Cerebellar cortex (tissue), 1 donor: ENCODE data around the gene DCUN1D3.
A peak's percentile ranks its signal among the peaks of the same experiment; 100 is the strongest.
"Not testable (repeated sequence)": the region's sequence is repeated elsewhere in the genome, so short reads cannot be mapped to it uniquely, and the experiment has no call there.

Source experiments
- DNase-seq: peaks from one replicate; pipeline ENCODE4 v3.0.0-alpha.2; 2015; ENCODE audit warnings: low spot score

Gene DCUN1D3, protein sequence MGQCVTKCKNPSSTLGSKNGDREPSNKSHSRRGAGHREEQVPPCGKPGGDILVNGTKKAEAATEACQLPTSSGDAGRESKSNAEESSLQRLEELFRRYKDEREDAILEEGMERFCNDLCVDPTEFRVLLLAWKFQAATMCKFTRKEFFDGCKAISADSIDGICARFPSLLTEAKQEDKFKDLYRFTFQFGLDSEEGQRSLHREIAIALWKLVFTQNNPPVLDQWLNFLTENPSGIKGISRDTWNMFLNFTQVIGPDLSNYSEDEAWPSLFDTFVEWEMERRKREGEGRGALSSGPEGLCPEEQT

GRCh38 chr16:20900299-20901067 is at the start of gene DCUN1D3, which contains the start of gene LYRM1:
Gene DCUN1D3, minus strand, starts transcription at chr16:20900358. Its CDS starts 37,820 bp downstream, at chr16:20862538.
Gene LYRM1, plus strand, starts transcription at chr16:20900771. Its CDS starts 14,785 bp downstream, at chr16:20915556.
- DNase-seq, result peak; percentile 99

GRCh38 chr16:20949660-20950059 is 49.5 kb upstream of the DCUN1D3 start:
- DNase-seq, result no peak

DNA sequence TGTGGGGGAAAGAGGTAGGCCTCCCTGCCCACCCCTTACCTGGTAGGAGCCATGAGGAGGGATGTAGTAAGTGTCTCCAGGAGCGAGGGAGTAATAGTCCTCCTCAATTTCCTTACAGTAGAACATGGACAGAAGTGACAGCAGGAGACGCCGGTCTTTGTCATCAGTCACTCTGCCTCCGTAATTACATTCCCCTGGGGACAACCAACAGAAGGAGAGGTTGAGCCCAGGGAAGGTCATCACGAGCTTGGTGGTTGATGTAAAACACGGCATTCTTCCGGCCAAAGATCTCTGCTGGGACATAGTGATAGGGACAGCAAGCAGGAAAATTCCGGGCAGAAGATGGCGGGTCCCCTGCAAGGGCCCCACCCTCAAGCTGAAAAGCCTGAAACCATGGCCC is 48.3 kb upstream of the DCUN1D3 start:
- DNase-seq, result no peak

DNA sequence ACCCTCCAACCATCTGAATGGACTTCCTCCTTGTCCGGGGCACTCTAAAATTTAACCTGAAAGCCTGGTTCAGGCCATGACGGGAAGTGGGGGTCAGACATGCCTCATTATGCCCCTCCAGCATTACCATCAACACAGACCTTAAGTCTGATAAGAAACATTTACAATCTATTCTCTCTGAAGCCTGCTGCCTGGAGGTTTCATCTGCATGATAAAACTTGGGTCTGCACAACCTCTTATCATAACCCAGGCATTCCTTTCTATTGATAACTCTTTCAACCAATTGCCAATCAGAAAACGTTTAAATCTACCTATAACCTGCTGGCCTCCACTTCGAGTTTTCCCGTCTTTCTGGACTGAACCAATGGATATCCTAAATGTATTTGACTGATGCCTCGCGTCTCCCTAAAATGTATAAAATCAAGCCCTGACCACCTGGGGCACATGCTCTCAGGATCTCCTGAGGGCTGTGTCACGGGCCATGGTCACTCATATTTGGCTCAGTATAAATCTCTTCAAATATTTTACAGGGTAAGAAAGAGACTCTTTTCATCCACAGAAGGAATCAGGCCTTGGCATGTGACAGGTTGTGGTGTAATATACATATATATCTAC is 46.0 kb upstream of the DCUN1D3 start:
- no peak for DNase-seq

DNA sequence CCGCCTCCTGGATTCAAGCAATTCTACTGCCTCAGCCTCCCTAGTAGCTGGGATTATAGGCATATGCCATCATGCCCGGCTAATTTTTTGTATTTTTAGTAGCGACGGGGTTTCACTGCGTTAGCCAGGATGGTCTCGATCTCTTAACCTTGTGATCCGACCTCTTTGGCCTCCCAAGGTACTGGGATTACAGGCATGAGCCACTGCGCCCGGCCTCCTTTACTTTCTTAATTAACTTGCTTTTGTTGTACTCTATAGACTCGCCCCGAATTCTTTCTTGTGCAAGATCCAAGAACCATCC is 45.4 kb upstream of the DCUN1D3 start:
- not testable (repeated sequence) for DNase-seq

- DNase-seq, result peak; percentile 24
Observed at GRCh38 chr16:20944861-20945574, 44.9 kb upstream of the DCUN1D3 start.

DNA sequence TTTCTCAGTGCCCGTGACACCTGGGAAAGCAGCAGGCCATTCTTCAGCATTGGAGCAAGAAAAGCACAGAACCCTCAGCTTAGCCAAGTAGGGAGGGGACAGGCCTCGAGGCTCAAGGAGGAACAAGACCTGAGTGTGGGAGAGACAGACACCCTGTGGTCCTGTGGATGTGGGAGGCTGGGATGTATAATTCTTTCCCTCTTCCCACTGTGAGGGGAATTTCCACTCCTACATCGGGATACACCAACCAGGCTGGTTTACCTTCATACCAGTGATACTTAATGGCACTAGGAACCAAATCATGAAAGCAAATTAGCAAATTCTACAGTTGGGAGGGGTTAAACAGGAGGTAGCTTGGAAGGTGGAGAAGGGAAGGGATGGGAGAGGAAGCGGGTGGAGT is 42.1 kb upstream of the DCUN1D3 start:
- no peak for DNase-seq

DNA sequence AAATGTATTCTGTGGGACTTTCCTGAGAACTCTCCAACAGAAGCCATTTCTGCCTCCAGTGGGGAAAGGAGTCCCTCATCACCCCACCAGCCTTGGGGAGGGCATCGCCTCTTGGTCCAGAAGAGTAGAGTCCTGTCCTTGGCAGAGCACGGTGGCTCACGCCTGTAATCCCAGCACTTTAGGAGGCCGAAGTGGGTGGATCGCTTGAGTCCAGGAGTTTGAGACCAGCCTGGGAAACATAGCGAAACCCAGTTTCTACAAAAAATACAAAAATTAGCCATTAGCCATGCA is 41.4 kb upstream of the DCUN1D3 start:
- no peak for DNase-seq

DNA sequence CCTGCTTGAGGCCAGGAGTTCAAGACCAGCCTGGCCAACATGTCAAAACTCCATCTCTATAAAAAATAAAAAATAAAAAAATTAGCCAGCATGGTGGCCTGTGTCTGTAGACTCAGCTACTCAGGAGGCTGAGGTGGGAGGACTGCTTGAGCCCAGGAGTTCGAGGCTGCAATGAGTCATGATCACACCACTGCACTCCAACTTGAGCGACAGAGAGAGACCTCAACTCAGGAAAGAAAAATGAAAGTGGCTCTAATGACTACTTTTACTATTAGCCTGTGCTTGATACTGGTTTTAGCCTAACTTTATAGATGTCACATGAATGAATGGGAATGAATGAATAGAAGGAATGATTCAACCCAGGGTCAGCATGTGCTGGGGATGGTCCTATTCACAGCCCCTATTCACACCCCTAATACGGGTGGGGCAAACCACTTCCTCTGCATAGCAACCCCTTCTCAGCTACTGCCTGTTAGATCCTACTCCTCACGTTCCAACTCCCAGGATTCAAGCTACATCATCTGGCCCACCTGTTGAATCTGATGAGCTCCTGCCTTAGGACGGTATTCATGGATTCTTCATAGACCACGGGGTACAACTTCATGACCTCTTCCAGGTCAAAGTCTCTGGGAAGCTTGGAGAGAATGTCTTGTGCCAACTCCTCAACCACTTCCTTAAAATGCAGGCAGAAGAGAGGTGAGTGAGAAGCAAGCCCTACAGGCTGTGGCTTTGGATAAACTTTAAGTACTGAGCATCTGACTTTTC is 40.9 kb upstream of the DCUN1D3 start:
- no peak for DNase-seq

DNA sequence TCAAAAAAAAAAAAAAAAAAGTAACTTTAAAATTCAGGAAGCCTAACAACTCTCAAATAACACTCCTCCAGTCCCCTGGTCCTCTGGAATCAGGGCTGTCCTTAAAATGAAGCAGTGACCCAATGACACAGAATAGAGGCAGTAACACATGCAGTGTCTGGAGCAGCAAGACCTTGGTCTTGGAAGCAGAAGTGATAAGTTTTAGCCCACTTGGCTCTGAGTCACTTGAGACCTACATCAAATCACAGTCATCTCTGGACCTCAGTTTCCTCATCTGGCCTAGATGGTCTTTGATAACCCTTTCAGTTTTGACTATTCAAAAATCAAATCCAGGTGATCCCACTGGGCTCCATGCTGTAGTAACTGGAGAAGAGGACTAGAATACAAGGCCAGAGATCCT is 39.5 kb upstream of the DCUN1D3 start:
- no peak for DNase-seq

DNA sequence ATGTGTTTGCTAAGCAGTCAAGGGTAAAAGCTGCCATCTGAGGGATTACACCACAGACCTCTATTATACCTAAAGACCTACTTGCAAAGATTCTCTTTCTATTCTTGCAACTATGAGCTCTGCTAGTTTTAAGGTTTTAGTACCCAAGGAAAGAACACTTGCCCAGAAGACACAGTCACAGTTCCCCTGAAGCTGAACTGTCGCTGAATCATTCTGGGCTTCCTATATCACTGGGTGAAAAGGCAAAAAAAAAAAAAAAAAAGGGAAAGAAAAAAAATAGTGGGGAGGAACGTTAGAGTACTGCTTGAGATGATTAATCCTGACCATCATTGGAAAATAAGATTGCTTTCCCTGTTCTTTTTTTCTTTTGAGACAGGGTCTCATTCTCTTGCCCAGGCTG is 38.3 kb upstream of the DCUN1D3 start:
- no peak for DNase-seq

GRCh38 chr16:20937736-20938135 is 37.6 kb upstream of the DCUN1D3 start:
- DNase-seq, result no peak

DNA sequence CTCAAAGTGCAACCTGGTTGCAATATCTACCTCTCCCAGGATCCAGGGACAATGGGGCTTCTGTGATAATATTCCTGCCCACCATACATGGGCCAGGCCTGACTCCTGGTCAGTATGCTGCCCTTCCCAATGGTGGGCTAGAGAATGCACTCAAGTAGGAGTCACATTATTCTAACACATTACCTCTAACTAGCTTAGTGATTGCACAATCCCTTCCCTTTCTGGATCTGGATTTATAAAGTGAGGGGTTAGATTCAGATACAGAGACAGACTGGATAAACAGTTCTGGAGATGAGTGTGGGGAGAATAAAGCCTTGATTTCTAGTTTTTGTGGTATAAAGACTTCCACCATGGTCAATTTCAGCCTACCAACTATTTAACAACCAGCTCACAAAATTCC is 33.4 kb upstream of the DCUN1D3 start:
- no peak for DNase-seq

DNA sequence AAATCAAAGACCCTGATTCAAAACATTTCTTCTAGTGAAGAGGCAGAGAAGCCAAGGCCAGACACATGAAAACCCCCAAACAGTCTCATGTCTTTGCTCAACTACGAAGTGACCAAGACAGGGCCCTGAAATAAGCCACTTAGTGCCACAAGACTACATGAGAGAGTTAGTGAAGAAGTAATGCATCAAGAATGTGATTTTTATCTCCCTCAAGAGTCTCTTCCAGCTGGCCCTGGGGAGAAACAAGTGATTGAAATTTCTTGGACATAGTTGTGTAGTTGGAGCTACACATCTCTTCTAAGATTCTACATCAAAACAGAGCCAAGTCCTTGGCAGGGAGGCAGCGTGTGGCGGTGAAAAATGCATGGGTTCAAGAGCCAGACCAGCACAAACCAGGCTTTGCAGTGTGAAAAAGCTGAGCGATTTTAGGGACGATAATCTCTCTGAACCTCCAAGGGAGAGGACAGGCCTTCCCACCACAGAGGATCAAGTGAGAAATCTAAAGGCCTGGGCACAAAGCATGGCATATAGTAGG is 31.0 kb upstream of the DCUN1D3 start:
- no peak for DNase-seq

DNA sequence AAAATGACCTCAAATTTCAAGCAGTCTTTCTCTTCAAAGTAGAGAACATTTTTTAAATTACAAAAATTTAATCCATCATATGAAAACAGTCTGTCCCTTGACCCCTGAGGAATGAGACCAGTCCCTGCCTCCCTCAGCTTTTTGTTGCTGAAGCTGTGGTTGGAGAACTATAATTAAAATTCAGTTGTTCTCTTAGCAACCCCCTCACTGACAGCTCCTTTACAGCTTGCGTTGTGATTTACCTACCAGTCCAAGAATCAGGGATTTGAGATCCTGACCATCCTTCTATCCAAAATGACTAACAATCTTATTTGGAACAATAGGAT is 30.2 kb upstream of the DCUN1D3 start:
- DNase-seq, result no peak

- peak; percentile 96 for DNase-seq
Observed at GRCh38 chr16:20929676-20930364, 29.7 kb upstream of the DCUN1D3 start.

GRCh38 chr16:20928774-20929411 is 28.7 kb upstream of the DCUN1D3 start:
- peak; percentile 92 for DNase-seq

- no peak for DNase-seq
Observed at GRCh38 chr16:20925751-20926150, 25.6 kb upstream of the DCUN1D3 start.

GRCh38 chr16:20923876-20924275 is 23.7 kb upstream of the DCUN1D3 start:
- no peak for DNase-seq

- no peak for DNase-seq
Observed at GRCh38 chr16:20920799-20921198, 20.6 kb upstream of the DCUN1D3 start.

- DNase-seq, result no peak
Observed at GRCh38 chr16:20920091-20920490, 19.9 kb upstream of the DCUN1D3 start.
